IPS DF 19.7 (cell line): ENCODE measurements around the gene NCBP2.

Source experiments
- DNase-seq: peaks from one replicate; pipeline ENCODE4 v3.0.0-alpha.2; 2013; ENCODE audit warnings: low read depth, low spot score

Gene NCBP2

DNA sequence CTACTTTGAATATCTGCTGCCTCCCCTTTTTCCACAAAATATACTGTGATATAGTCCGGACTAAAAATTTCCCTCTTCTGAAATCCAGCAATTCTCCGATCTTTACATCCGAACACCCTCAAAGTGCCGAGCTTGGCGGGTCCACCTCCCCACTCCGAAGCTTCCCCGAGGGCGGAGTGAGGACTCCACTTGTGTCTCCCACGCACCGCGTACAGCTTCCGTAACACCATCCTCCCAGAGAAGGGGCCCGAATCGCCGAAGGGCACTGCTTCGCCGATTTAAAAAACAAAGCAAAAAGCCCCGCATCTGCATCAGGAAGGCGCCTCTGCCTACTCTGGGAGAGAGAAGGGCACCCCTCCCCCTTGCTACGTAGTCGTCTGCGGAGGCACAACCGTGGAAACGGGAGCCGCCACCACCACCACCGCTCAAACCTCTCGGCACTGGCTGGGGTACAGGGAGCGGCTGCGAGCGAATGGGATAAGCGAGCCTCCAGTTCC is 551 bp downstream of the NCBP2 start:
- DNase-seq, result no peak

DNA sequence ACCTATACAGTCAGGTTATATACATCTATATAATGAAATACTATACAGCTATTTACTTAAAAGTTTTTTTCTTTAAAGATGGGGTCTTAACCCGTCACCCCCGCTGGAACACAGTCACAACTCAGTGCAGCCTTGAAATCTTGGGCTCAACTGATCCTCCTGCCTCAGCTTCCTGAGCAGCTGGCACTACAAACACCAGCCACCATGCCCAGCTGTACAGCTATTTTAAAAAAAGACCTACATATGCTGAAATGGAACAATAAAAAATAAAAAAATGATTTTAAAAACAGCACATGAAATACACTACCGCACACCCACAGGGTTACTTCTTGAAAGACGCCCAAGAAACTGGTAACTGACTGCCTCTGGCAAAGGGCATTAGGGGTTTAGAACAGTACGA is 3.8 kb downstream of the NCBP2 start:
- DNase-seq, result no peak

DNA sequence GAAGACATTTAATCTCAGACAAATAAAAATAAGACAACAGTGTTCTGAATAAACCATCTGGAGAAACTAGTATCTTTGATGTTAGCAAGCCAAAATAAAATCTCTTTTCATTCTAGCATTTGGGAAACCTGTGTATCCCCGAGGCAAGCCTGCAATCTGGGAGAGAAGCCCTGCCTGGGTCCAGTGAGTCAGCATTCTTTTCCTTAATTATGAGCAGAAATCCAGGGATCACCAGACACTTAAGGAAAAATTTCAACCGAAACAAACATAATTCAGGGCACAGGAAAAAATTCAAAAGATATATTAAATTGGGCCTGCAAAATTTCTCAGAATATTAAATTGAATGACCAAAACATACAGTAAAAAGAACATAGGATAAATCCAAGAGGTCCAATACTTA is 4.2 kb downstream of the NCBP2 start:
- DNase-seq, result no peak

DNA sequence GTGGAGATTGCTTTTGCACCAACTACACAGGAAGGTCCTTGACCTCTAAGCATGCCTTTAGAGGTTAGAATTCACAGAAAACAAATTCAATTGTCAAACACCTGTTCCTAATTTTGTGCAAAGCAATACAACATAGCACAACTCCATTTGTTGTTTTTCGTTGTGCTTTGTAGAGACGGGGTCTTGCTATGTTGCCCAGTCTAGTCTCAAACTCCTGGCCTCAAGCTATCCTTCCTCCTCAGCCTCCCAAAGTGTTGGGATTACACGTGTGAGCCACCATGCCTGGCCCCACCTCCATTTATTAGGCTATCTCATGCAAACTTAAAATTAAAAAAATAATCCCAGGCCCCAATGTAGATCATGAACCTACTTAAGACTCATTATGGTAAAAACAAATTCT is 6.0 kb downstream of the NCBP2 start:
- no peak for DNase-seq

DNA sequence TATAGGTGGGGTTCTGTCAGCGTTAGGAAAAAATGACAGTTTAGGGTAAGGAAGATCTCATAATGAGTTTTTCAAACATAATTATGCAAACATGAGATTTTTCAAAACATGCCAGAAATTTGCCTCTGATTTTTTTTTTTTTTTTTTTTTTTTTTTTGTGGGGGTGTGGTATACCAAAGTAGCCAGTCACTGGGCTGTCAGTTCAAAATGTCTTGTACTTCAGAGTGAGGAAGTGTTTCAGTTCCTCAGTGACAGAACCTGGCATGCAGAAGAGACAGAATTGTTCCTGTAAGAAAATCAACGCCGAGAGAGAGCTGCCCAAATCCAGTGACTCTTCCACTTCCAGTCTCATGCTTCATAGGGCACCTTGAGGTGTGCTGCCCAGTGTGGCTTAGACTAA is 9.7 kb downstream of the NCBP2 start:
- DNase-seq, result no peak

DNA sequence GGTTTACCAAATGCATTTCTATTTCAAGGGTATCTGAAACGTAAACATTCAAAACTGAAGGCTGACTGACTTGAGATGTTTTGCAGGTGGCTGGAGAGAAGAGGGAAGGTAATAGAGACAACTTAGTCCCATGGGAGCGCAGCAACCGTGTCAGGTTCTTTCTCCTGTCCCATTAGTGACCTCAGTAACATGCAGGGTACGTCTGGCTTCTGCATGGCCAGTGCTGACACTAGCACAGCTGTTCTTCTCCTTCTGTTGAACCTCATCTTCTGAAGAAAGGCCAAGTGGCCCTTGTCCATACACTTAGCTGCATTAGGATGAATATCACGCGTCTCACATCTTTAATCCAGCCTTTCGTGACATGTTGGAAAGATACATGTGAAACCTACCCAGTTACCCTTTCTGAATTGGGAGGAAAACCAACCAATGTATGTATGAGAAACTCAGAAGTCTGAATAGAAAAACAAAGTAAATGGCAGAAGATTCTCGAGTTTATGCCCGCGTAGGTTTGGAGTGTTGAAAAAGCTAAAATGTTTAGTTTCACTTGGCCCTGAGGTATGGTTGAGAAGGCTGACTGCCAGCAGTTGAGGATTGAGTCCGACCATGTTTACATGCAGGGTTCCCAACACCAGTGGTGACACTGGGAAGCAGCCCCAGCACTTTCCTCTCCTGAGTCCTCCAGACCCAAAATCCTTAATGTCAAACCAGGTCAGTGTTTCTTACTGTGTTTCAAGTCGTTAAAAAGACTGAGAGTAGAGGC is 10.3 kb downstream of the NCBP2 start:
- DNase-seq, result no peak

DNA sequence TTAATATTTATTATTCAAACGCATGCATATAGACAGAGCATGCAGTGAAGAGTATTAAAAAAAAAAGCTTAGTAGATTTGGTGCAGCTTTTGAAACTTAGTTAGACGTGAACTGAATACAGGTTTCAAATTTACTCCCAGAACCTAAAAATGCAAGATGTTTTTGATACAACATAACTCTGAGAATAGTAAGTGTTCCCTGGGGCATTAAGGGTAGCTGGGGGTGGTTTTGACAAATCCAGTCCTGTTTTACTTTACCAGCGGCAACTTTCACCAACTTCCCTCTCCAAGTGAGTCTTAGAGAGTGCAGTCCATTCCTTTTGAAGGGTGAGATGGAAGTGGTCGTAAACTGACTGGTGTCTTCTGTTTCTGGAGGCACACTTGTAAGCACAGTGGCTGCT is 11.2 kb downstream of the NCBP2 start:
- no peak for DNase-seq

DNA sequence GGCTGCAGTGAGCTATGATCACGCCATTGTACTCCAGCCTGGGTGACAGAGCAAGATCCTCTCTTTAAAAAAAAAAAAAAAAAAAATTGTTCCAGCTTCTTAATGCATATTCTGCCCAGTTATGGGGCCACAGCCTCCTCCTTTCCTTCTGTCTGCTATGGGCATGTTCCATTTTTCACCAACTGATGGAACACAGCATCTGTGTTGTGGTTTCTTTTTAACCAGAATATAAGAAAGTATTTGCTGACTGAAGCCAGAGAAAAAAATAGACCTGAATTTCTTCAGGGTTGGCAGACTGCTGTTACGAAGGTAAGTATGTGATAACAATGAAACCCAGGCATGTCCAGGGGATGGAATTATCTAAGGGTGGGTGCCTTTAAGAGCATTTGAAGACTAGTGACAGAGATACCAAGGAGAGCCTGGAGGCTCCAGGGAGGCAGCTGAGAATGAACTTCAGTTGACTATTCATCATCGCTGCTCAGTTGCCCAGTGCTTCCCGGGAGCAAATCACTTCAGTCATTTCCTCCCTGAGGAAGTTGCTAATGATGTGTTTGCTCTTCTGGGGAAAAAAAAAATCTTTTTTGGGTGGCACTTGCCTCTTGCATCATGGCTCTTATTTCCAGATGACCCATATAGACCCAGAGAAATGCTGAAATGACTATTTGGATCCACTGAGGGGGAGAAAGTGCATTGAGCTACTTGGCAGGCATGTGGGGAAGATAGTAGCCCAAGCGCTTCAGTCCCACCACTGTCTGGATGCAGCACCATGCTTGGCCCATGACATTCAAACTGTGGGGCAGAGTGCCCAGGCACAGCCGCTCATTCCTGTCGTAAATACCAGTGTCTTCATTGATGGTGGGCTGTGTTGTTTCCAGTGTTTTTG is 14.5 kb downstream of the NCBP2 start:
- DNase-seq, result no peak

DNA sequence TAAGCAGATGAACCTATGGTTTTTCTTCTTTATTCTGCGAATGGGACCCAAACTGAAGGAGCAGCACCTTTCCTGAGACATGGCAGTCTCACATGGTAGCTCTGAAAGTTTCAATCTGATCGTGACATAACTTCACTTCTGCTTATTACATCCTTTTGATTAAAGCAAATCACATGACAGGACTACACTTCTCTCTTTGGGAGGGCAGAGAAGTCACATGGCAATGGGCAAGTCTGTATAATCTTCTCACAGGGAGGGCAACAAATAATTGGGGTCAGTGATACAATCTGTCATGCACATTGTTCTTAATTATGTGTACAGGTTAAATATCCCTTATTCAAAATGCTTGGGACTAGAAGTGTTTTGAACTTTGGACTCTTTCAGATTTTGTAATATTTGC is 21.6 kb downstream of the NCBP2 start:
- no peak for DNase-seq

DNA sequence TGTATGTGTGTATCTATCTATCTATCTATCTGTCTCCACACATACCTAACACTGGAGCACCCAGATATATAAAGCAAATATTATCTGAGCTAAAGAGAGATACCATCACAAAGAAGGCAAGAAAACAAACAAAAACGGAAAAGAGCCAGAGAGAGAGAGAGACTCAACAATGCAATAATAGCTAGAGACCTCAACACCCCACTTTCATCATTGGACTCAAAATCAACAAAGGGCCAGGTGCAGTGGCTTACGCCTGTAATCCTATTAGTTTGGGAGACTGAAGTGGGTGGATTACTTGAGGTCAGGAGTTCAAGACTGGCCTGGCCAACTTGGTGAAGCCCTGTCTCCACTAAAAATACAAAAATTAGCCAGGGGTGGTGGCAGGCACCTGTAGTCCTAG is 23.4 kb downstream of the NCBP2 start:
- no peak for DNase-seq

DNA sequence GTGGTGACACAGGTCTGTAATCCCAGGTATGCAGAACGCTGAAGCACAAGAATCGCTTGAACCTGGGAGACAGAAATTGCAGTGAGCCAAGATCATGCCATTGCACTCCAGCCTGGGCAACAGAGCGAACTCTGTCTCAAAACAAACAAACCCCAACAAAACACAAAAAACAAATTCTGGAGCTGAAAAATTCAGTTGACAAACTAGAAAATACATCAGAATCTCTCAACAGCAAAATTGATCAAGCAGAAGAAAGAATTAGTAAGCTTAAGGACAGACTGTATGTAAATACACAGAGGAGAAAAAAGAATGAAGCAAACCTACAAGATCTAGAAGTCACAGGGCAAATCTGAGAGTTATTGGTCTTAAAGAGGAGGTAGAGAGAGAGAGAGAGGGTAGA is 25.3 kb downstream of the NCBP2 start:
- no peak for DNase-seq

DNA sequence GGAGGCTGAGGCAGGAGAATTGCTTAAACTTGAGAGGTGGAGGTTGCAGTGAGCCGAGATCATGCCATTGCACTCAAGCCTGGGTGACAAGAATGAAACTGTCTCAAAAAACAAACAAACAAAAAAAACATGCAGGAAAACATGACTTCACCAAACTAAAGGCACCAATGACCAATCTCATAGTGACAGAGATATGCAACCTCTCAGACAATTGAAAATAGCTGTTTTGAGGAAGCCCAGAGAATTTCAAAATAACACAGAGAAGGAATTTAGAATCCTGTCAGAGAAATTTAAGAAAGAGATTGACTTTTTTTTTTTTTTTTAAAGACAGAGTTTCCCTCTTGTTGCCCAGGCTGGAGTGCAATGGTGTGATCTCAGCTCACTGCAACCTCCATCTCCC is 26.1 kb downstream of the NCBP2 start:
- DNase-seq, result no peak

DNA sequence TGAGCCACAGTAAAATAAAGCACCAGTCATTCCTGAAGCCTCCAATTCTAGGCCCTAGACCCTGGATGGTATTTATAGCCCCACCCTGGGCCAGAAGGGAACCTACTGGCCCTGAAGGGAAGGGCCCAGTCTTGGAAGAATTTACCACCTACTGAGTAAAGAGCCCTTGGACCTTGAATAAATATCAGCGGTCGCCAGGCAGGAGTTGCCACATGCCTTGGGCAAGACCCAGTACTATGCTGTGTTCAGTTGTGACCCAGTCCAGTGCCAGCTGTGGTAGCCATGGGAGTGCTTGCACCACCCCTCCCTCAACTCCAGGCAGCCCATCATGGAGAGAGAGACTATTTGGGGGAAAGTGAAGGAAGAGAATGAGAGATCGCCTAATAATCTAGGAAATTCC is 27.0 kb downstream of the NCBP2 start:
- DNase-seq, result no peak

DNA sequence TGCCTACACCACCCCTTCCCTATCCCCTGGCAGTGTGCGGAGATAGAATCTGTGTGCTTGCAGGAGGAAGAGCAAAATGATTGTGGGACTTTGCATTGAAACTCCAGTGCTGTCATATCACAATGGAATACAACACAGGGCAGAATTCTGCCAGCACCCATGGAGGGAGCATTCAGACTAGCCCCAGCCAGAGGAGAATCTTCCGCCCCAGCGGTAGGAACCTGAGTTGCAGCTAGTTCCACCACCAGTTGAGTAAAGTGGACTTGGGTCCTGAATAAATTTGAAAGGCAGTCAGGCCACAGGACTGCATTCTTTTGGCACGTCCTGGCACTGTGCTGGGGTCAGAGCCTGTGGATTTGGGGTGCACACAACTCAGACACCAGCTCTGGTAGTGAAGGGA is 27.5 kb downstream of the NCBP2 start:
- no peak for DNase-seq

DNA sequence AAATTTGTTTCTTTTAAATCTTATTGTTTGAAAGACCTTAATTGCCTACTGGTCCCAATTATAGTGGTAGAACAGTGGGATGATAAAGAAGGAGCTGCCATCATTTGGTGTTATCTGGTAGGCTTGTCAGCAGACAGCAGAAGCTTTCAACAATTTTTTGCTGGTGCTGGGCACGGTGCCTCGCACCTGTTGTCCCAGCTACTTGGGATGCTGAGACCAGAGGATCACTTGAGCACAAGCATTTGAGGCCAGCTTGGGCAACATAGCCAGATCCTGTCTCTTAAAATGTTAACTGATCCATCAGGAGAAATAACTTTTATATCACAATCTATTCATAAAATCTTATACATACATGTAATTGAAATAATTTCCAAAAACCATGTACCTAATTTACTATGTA is 38.6 kb downstream of the NCBP2 start:
- DNase-seq, result no peak

DNA sequence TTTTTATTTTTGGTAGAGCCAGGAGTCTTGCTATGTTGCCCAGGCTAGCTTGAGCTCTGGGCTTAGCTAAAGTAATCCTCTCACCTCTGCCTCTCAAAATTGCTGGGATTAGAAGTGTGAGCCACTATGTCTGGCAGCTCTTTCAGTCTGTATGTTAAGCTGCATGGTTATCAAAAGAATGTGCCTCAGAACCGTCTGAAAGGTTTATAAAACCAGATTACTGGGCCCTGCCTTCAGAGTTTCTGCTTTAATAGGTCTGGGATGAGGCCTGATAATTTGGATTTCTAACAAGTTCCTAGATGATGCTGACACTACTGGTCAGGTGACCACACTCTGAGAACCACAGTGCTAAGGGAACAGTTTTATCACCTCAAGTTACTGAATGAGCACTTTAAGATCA is 40.0 kb downstream of the NCBP2 start:
- no peak for DNase-seq

DNA sequence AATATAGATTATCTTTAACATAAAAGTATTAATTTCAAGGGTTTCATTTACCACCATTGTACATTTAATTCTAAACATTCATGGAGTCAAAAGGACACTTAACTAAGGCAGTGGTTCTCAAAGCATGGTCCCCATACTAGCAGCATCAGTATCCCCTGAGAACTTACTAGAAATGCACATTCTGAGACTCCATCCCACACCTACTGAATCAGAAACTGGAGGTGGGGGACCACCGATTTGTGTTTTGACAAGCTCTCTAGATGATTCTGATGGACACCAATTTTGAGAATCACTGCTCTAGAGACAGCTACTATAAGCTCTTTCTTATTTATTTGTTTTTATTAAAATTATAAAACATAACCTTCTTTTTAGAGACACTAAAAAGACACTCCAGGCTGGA is 40.6 kb downstream of the NCBP2 start:
- DNase-seq, result no peak

DNA sequence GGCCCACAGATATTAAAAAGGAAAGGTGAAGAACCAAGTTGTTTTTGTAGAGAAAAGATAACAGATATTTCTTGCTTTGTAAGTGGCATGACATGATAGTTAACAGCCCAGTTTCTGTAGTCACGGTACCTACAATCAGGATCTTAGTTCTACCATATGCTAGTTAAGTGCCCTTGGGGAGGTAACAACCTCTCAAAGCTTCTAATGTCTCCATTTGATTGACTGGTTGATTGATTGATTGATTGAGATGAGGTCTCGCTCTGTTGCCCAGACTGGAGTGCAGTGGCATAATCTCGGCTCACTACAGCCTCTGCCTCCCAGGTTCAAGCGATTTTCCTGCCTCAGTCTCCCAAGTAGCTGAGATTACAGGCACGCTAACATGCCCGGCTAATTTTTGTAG is 46.1 kb downstream of the NCBP2 start:
- no peak for DNase-seq

DNA sequence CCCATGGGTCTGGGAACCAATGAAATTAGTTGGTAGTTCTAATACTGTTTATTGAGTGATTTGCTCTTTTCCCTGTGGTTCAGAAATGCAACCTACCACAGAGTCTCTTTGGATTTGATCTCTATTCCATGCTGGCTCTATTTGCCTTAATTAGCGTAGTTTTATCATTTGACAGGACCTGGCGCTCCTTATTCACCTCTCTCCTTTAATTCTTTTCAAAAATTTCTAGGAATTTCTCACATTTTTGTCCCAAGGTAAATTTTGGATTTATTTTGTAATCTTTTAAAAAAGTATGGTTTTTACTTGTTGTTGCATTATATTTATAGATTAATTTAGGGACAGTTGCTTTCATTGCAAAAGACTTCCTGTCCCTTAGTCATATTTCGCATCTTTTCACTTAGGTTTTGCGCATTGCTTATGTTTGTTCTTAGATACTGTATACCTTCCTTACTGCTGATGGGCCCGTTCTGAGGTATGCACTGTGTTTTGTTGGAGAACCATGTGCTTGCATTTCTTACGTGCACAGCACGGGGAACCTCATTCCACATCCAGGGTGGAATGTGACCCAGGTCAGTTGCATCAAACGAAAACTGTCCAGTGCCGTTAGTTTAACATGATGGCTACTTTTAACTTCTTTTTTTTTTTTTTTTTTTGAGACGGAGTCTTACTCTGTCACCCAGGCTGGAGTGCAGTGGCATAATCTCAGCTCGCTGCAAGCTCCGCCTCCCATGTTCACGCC is 47.6 kb downstream of the NCBP2 start:
- no peak for DNase-seq

DNA sequence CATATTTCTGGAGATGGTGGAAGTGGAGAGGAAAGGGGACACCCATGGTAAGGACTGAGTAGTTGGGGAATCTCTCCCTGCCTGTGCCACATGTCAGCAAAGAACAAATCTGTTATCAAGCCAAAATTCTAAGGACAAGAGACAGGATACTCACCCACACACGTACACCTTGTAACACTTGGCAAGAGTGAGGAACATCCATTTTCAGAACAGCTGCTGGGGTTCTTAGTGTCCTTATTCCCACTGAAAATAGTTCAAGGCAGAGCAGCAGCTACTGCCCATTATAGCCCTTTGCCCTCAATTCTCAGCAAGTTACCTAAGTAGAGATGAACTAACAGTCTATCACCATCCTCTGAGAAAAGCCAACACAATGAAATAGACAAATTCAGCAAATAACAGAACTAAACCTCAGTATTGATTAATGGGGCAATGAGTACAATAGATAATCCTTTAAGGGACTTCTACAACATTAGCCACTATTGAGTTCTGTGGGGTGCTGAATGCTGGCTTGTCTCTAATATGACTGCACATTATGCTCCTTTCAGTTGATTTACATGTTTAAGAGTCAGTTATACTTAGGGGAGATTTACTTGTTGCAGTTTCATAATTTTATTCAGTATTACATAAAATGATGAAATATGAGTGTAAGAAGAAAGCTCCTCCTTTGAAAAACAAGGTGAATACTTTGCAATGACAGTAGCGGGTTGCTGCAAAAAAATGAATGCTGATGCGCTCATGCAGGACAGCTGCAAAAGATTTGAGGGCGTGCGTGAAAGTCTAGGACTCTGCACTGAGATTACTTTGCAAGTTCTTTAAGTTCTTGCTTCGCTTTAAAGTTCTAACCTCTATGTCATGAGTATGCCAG is 52.3 kb downstream of the NCBP2 start:
- DNase-seq, result no peak

DNA sequence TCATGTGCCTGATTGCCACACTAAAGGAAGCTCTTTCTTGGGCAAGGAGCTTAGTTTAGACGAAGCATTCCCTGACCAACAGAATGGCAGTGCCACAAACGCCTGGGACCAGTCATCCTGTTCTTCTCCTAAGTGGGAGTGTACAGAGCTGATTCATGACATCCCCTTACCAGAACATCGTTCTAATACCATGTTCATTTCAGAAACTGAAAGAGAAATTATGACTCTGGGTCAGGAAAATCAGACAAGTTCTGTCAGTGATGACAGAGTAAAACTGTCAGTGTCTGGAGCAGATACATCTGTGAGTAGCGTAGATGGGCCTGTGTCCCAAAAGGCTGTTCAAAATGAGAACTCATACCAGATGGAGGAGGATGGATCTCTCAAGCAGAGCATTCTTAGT is 56.2 kb downstream of the NCBP2 start:
- DNase-seq, result no peak
